ENCODE results near the gene DHCR24. TPM values are rescaled to one million over a fixed set of nuclear protein-coding genes. Genes with fewer than 3 reads are reported as not detected.

The DHCR24 gene
- total RNA-seq, 1 donor from 2014 or later = 12.0 TPM

- ATAC-seq = no peak
- DNase-seq (ENCODE audit: missing footprints) = no peak
- intact Hi-C loops (cut with DNase I) = no loop called here
These were observed 51.7 kb downstream of the DHCR24 start for GRCh38 chr1:54835131-54835898.

- ATAC-seq (no peak), DNase-seq (ENCODE audit: missing footprints) (no peak)
- intact Hi-C loops (cut with DNase I) = no loop called here
These were observed 52.9 kb downstream of the DHCR24 start for GRCh38 chr1:54834007-54834541.

GRCh38 chr1:54833121-54833520, 53.9 kb downstream of the DHCR24 start:
- intact Hi-C loops (cut with DNase I) = no loop called here
- ATAC-seq (no peak), DNase-seq (ENCODE audit: missing footprints) (no peak)

GRCh38 chr1:54826226-54826816, 60.7 kb downstream of the DHCR24 start:
- ATAC-seq (no peak), DNase-seq (ENCODE audit: missing footprints) (no peak)

DNA sequence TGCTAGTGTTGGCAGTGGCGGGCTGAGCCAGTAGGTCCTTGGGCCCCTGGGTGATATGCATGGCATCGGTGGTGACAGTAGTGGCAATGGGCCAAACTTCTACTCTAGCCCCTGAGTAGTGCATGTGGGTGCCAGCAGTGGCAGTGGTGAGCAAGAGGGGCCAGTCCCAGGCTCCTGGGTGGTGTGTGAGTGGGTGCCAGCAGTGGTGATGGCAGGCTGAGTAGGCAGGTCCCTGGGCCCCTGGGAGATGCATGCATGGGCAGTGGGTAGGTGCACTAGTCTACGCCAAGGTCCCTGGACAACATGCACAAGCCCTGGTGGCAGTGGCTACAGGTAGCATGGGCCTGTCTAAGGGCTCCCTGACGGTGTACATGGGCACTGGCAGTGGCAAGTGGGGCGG, 61.3 kb downstream of the DHCR24 start:
- no peak for ATAC-seq

More at GRCh38 chr1:54826226-54826816, 60.7 kb downstream of the DHCR24 start:
- intact Hi-C loops (cut with DNase I) = no loop called here

GRCh38 chr1:54823670-54824069, 63.3 kb downstream of the DHCR24 start:
- intact Hi-C loops (cut with DNase I) = no loop called here

More for the DNA sequence above, 61.3 kb downstream of the DHCR24 start:
- no peak for DNase-seq (ENCODE audit: missing footprints)
- intact Hi-C loops (cut with DNase I) = no loop called here

GRCh38 chr1:54819733-54820132, 67.3 kb downstream of the DHCR24 start:
- intact Hi-C loops (cut with DNase I) = loop anchor here (10.0 kb wide), 1 partner anchor 325 kb away; no protein-coding TSS in a partner anchor
- no peak for ATAC-seq
- DNase-seq (ENCODE audit: missing footprints) = no peak

More at GRCh38 chr1:54823670-54824069, 63.3 kb downstream of the DHCR24 start:
- no peak for ATAC-seq
- no peak for DNase-seq (ENCODE audit: missing footprints)

DNA sequence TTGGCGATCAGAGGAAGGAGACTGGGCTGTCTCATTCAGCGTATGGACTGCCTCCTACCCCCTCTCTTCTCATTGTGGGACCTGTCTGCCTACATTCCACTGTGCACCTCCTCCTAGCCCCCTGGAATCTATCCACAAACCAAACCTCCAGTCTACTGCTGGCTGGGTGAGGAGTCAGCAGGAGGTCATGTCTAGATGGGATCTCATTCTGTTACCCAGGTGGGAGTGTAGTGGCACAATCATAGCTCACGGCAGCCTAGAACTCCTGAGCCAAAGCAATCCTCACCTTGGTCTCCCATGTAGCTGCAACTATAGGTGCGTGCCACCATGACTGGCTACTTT, 67.8 kb downstream of the DHCR24 start:
- DNase-seq (ENCODE audit: missing footprints) = no peak
- no peak for ATAC-seq
- intact Hi-C loops (cut with DNase I) = loop anchor here (10.0 kb wide), 1 partner anchor 324 kb away; no protein-coding TSS in a partner anchor

DNA sequence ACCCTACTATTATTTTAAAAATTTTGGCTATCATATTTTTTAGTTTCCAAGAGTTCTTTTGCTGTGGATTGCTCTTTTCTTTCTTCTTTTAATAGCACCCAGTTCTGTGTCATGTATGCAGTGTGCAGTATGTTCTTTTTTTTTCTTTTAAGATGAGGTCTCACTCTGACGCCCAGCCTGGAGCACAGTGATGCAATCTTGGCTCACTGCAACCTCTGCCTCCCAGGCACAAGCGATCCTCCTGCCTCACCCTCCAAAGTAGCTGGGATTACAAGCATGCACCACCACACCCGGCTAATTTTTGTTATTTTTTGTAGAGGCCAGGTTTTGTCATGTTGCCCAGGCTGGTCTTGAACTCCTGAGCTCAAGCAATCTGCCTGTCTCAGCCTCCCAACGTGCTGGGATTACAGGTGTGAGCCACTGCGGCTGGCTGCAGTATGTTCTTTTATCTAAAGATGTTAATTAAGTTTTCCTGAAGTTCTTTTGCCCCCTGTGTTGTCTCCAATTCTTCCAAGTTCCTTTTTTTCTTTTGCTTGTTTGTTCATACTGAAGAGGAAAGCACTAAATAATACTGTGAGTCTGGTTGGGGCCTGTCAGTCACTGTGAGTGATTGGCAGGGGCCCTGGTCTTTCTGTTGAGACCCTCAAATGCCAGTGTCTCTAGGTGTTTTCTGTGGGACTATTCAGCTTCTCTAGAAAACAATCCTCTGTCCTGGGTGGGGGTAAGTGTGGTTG, 68.4 kb downstream of the DHCR24 start:
- intact Hi-C loops (cut with DNase I) = loop anchor here (10.0 kb wide), 1 partner anchor 324 kb away; no protein-coding TSS in a partner anchor
- DNase-seq (ENCODE audit: missing footprints) (no peak), ATAC-seq (no peak)

- DNase-seq (ENCODE audit: missing footprints) (no peak), ATAC-seq (no peak)
- intact Hi-C loops (cut with DNase I) = loop anchor here (10.0 kb wide), 1 partner anchor 322 kb away; no protein-coding TSS in a partner anchor
These were observed 70.0 kb downstream of the DHCR24 start for GRCh38 chr1:54816951-54817350.

GRCh38 chr1:54816130-54816529, 70.9 kb downstream of the DHCR24 start:
- intact Hi-C loops (cut with DNase I) = loop anchor here (10.0 kb wide), 1 partner anchor 321 kb away; no protein-coding TSS in a partner anchor
- DNase-seq (ENCODE audit: missing footprints) = no peak

DNA sequence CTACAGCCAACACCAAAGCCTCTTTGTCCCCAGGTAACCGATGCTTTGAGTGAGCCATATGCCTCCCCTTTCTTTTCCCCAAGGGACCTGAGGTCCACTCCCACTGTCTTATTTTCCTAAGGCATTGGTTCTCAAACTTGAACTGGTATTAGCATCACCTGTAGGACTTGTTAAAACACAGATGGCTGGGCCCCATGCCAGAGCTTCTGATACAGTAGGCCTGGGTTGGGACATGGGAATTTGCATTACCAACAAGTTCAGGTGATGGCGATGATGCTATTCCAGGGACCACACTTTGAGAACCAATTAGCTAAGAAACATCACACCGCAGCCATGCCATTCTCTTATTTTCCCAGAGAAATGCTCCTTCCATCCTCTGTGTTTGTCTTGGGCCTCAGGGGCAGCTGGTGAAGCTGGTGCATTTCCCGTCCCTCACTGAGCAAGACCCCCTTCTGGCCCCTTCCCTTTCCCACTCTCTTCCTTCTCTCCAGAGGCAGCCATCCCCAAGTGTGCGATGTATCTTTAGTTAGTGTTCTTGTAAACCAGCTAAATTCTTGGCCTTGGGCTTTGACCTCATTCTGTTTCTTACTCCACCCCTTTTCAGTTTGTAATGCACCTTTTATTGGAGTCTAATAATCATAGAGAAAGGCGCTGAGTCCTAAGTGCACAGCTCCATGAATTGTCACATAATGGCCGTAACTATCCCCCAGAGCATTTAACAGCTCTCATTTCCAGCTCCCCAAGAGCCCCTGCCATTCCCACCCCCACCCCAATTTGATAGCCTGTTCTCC, 71.7 kb downstream of the DHCR24 start:
- no peak for ATAC-seq
- intact Hi-C loops (cut with DNase I) = loop anchor here (10.0 kb wide), 1 partner anchor 320 kb away; no protein-coding TSS in a partner anchor
- no peak for DNase-seq (ENCODE audit: missing footprints)

More at GRCh38 chr1:54816130-54816529, 70.9 kb downstream of the DHCR24 start:
- no peak for ATAC-seq

DNA sequence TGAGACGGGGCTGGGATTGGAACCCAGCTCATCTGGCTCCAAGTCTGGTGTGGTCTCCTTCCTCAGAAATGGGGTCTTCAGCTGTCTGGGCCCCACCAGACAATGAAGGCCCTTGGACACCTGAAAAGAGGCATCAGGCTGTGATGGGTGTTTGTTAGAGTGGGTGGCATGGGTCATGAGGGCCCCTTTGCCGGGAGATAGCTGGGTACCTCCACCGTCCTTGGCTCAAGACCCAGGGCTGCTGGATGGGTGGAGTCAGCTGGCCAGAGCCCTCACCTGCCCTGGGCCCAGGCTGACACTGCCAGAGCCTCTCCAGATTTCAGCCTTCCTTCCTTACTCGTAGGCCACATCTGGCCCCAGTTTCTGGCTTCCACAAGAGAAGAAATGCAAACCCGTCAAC, 72.4 kb downstream of the DHCR24 start:
- DNase-seq (ENCODE audit: missing footprints) = no peak
- no peak for ATAC-seq
- intact Hi-C loops (cut with DNase I) = loop anchor here (5.0 to 10.0 kb wide), 3 partner anchors 320 to 952 kb away; no protein-coding TSS in a partner anchor

GRCh38 chr1:54814126-54814498, 72.9 kb downstream of the DHCR24 start:
- ATAC-seq = no peak
- intact Hi-C loops (cut with DNase I) = loop anchor here (5.0 to 10.0 kb wide), 3 partner anchors 319 to 952 kb away; no protein-coding TSS in a partner anchor
- DNase-seq (ENCODE audit: missing footprints) = no peak

DNA sequence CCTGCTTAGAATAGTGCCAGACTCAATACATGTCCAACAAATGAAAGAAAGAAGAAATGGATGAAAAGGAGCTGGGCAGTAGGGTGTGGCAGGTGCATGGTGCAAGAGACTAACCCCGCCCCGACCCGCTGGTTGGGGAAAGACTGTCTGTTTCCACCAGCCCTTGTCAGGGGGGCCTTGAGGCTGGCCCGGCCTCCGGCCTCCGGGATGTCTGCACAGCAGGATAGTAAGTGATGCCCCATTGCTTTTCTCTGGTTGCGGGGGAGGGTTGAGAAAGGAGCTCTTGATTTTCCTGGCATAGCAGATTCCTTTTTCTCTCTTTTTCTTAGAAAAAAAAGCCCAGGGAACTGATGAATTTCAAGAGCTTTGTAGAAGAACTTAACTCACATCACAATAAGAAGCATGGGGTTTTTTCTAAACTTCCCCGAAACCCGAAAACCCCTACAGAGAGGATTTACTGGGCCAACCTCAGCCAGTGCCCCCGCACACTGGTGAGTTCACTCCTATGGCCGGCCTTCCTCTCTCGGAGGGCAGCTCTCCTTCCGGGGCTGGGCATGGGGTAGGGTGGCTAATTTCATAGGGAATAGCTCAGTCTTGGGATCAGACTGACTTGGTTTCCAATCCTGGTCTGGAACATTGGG, 73.4 kb downstream of the DHCR24 start:
- DNase-seq (ENCODE audit: missing footprints) (no peak), ATAC-seq (no peak)
- intact Hi-C loops (cut with DNase I) = loop anchor here (5.0 to 10.0 kb wide), 3 partner anchors 319 to 951 kb away; no protein-coding TSS in a partner anchor

GRCh38 chr1:54812801-54813484, 74.1 kb downstream of the DHCR24 start:
- intact Hi-C loops (cut with DNase I) = loop anchor here (5.0 to 10.0 kb wide), 3 partner anchors 318 to 951 kb away; no protein-coding TSS in a partner anchor
- DNase-seq (ENCODE audit: missing footprints) (no peak), ATAC-seq (no peak)

Measured in Right ventricle myocardium inferior (tissue), 1 donor.